Adrenal gland (tissue), 12 donors: Measurements from ENCODE around the gene EPB42. TPM values are rescaled to one million over a fixed set of nuclear protein-coding genes. Genes with fewer than 3 reads are reported as not detected.
"Not testable (repeated sequence)": the region's sequence is repeated elsewhere in the genome, so short reads cannot be mapped to it uniquely, and the experiment has no call there.

Experiments
- DNase-seq, 7 donors: peaks; one replicate each; pipeline ENCODE4 v3.0.0-alpha.2; 2019 to 2020
- H3K27ac ChIP-seq, 5 donors: fragments of 200-600 bp; sonication (generic) in 4 of 5; 1 replicate in 3 of 5; 2 replicates in 2 of 5; pipeline versions ENCODE4 v1.5.1 to v1.8.0; 2016 to 2020; ENCODE audit warnings: mild to moderate bottlenecking in 1 of 5
- H3K27me3 ChIP-seq: fragments of 200-600 bp; 2 replicates; pipeline ENCODE4 v1.8.0; 2021
- H3K36me3 ChIP-seq, 2 donors: fragments of 200-600 bp; replicated peaks in 1 of 2; 1 replicate in 1 of 2; 2 replicates in 1 of 2; pipeline versions ENCODE4 v1.5.1 to v1.8.0; 2018 to 2022
- H3K4me1 ChIP-seq, 2 donors: fragments of 200-600 bp; replicated peaks in 1 of 2; 1 replicate in 1 of 2; 2 replicates in 1 of 2; pipeline versions ENCODE4 v1.5.1 to v1.8.0; 2018 to 2021
- H3K4me3 ChIP-seq, 4 donors: fragments of 200-600 bp; sonication (generic) in 3 of 4; one replicate each; pipeline ENCODE4 v1.5.1; 2016 to 2018
- H3K9me3 ChIP-seq, 3 donors: fragments of 200-600 bp; sonication (generic) in 1 of 3; replicated peaks in 1 of 3; 1 replicate in 2 of 3; 2 replicates in 1 of 3; pipeline versions ENCODE4 v1.5.1 to v1.8.0; 2016 to 2021
- CTCF ChIP-seq, 6 experiments: fragments of 450-650 bp in 4 of 6; fragments of 200-600 bp in 2 of 6; sonication (generic) in 1 of 6; IDR thresholded peaks; 1 replicate in 5 of 6; 2 replicates in 1 of 6; pipeline versions ENCODE4 v1.5.1 to v1.8.0; 2016 to 2021; ENCODE audit warnings: antibody characterized with exemption in 6 of 6, mild to moderate bottlenecking in 2 of 6, moderate library complexity in 1 of 6
- POLR2A ChIP-seq, 2 donors: fragments of 450-650 bp; IDR thresholded peaks; one replicate each; pipeline ENCODE4 v1.6.1; 2017; ENCODE audit warnings: antibody characterized with exemption in 2 of 2, mild to moderate bottlenecking in 2 of 2, moderate library complexity in 1 of 2
- WGBS, 4 donors: extraction: QIAGEN DNeasy Blood & Tissue Kit in 2 of 4; methylation state at CpG; one replicate each; pipeline versions ENCODE4 v1.1.5 to v1.1.7; 2013 to 2017; 5-methylcytosine and 5-hydroxymethylcytosine counted together
- intact Hi-C, 2 donors: fragments of 100-400 bp; cut with DNase I; formaldehyde crosslinking; loops; one replicate each; pipeline versions ENCODE4 v1.14.1 to v1.15.0; 2022 to 2023
- polyA plus RNA-seq, 3 donors: library from polyadenylated mRNA; stranded (reverse); fragments of 200-250 nt in 2 of 3; fragments of 350-450 nt in 1 of 3; fragmentation: Illumina TruSeq in 1 of 3; extraction: RNeasy Lipid Tissue Mini Kit (QIAGEN cat#74804) in 1 of 3; gene quantifications; one replicate each; pipeline ENCODE4 v1.2.3, GENCODE V29; 2013 to 2014
- total RNA-seq, 9 donors: library from RNA; depleted of rRNA in 4 of 9; stranded (reverse); fragments of >200 nt in 4 of 9; fragments of 120-200 nt in 1 of 9; fragmentation: NEBNext Ultra II Directional in 1 of 9; extraction: Animal tissue kit (Norgen Biotek cat#: 25700) in 1 of 9; gene quantifications; one replicate each; pipeline versions ENCODE4 v1.1.0 to v1.2.4, GENCODE V29; 2013 to 2023
- donor health status: healthy with polysubstance abuse.
- donor health status: Bipolar disorder and iron deficiency.
- donor health status: DM: yes; HTN: yes; CAD: no.
- donor health status: DM: no; HTN: no; CAD: no.
- donor health status: DM: no; HTN: no; CAD: no.
- donor health status: DM: yes; HTN: yes; CAD: no.

The EPB42 gene
- total and polyA plus RNA-seq, 12 donors = 0.10 to 4.7 (median 0.45) TPM; not detected in 9

DNA sequence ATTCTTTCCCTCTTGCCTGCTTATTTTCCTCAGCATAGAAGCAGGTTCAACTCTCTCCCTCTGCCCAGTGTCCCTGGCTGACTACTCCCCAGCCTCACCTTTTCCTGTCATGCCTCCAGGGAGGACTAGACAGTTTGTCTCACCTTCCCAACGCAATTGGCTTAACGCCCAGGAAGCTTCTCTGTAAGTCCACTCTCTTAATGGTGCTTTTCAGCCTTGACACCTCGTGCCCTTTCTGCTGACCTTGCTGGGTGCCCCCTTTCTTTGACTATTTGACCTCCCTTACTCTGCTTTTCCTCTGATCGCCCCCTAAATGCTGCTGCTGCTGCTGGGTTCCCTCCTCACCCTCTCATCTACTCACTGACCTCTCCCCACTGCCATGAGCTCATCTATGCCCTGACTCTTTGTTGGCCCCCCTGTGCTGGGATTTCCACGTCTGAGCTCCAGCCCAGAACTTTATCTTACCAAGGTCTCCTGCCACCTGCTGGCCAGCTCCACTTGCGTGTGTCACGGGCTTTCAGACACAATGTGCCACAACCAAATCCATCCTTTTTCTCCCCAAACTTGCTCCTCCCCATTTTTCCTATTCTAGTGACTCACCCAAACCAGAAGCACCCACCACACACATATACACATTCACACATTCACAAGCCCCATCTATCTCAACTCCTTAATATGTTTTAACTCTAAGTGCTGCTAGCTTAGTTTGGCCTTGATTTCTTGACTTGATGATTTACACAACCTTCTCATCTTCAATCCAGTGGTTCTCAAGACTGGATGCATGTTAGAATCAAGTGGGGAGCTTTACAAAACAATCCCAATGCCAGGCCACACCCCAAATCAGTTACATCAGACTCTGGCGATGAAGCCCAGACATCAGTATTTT is 16.6 kb downstream of the EPB42 start:
- H3K9me3 ChIP-seq = no peaks in the 10 kb centered on the region
- H3K27me3 ChIP-seq = no peaks in the 10 kb centered on the region
- H3K27ac ChIP-seq = no peak overlapping the region
- no peak overlapping the region for H3K4me3 ChIP-seq
- intact Hi-C loops = no loop called here
- peaks cover 0 to 3% of the 10 kb centered on the region in 2 donors for H3K4me1 ChIP-seq
- DNase-seq = peak; percentile 58 to 86 (median 83)
- H3K36me3 ChIP-seq = no peaks in the 10 kb centered on the region
- TF ChIP-seq CTCF (IDR thresholded peaks at IDR 0.05) = peak; percentile 27 to 67 (median 56)
- no peak for TF ChIP-seq POLR2A (IDR thresholded peaks at IDR 0.05)
- 19 to 29% (median 21%) methylated on average over 8 of the region's 8 CpGs for WGBS, 4 donors

GRCh38 chr15:43199945-43200488 is 20.8 kb downstream of the EPB42 start:
- WGBS, 4 donors = 83 to 89% (median 86%) methylated on average over 3 of the region's 3 CpGs
- peaks cover 0 to 19% of the 10 kb centered on the region in 2 donors for H3K36me3 ChIP-seq
- intact Hi-C loops = no loop called here
- no peak for DNase-seq
- H3K4me1 ChIP-seq = peaks cover 0 to 3% of the 10 kb centered on the region in 2 donors
- H3K4me3 ChIP-seq = no peak overlapping the region
- no peaks in the 10 kb centered on the region for H3K9me3 ChIP-seq
- no peak for TF ChIP-seq CTCF (IDR thresholded peaks at IDR 0.05)
- TF ChIP-seq POLR2A (IDR thresholded peaks at IDR 0.05) = no peak
- H3K27ac ChIP-seq = no peak overlapping the region
- H3K27me3 ChIP-seq = no peaks in the 10 kb centered on the region

GRCh38 chr15:43198992-43199391 is 21.8 kb downstream of the EPB42 start:
- Histone ChIP-seq H3K4me3 (no peak overlapping the region), H3K27me3 (no peaks in the 10 kb centered on the region), H3K36me3 (peaks cover 0 to 29% of the 10 kb centered on the region in 2 donors), H3K27ac (no peak overlapping the region), H3K4me1 (peaks cover 0 to under 1% of the 10 kb centered on the region in 2 donors), H3K9me3 (no peaks in the 10 kb centered on the region)
- WGBS, 4 donors = 94 to 100% (median 97%) methylated on average over 3 of the region's 3 CpGs
- DNase-seq = no peak
- TF ChIP-seq POLR2A (IDR thresholded peaks at IDR 0.05) (no peak), CTCF (IDR thresholded peaks at IDR 0.05) (no peak)
- intact Hi-C loops = no loop called here

DNA sequence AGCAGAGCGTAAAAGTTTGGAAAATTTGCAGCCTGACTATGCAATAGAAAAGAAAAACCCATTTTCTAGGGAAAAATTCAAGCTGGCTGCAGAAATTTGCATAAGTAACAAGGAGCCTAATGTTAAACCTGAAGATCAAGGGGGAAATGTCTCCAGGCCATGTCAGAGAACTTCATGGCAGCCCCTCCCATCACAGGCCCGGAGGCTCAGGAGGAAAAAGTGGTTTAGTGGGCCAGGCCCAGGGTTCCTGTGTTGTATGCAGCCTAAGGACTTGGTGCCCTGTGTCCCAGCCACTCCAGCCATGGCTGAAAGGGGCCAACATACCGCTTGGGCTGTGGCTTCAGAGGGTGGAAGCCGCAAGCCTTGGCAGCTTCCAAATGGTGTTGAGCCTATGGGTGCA is 22.3 kb downstream of the EPB42 start:
- DNase-seq, H3K4me3 ChIP-seq, H3K9me3 ChIP-seq, intact Hi-C loops, H3K4me1 ChIP-seq, H3K27me3 ChIP-seq, H3K27ac ChIP-seq: not testable (repeated sequence)
- H3K36me3 ChIP-seq = peaks cover 0 to 32% of the 10 kb centered on the region in 2 donors
- 92 to 99% (median 95%) methylated on average over 2 to 4 of the region's 4 CpGs for WGBS, 4 donors

DNA sequence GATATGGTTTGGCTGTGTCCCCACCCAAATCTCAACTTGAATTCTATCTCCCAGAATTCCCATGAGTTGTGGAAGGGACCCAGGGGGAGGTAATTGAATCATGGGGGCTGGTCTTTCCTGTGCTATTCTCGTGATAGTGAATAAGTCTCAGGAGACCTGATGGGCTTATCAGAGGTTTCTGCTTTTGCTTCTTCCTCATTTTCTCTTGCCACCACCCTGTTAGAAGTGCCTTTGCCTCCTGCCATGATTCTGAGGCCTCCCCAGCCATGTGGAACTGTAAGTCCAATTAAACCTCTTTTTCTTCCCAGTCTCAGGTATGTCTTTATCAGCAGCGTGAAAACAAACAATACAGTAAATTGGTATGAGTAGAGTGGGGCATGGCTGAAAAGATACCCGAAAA is 23.0 kb downstream of the EPB42 start:
- intact Hi-C loops, H3K4me3 ChIP-seq, H3K27me3 ChIP-seq, H3K9me3 ChIP-seq, DNase-seq, H3K4me1 ChIP-seq, H3K27ac ChIP-seq: not testable (repeated sequence)
- 85 to 92% (median 87%) methylated on average over 3 of the region's 3 CpGs for WGBS, 4 donors
- peaks cover 0 to 40% of the 10 kb centered on the region in 2 donors for H3K36me3 ChIP-seq
